ENCODE results near the gene TCEAL5.
A peak's percentile ranks its signal among the peaks of the same experiment; 100 is the strongest.

The TCEAL5 gene

DNA sequence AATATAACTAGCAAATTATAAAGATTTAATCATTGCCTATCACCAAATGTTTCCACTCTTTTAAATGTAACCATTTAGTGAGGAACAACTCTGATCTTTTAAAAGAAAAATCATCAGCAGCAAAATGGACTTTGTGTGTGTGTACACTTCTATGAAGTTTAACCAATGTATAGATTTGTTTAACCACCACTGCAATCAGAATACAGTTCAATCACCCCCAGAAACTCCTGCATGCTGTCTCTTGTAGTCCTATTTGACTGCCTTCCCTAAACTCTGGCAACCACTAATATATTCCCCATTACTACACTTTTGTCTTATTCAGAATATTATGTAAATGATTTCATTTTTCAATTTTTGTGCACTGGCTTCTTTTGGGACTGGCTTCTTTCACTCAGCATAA, 19.9 kb downstream of the TCEAL5 start:
- no peak for TF ChIP-seq CTCF (IDR thresholded peaks at IDR 0.05)
- no peaks in the 10 kb centered on the region for H3K27me3 Mint-ChIP-seq (ENCODE audit: low read depth, poor library complexity)
- H3K9me3 Mint-ChIP-seq, result peaks cover 10% of the 10 kb centered on the region
- peaks cover 18% of the 10 kb centered on the region for H3K36me3 Mint-ChIP-seq (ENCODE audit: low read depth)
- H3K4me1 Mint-ChIP-seq, result peaks cover 51% of the 10 kb centered on the region
- H3K4me3 Mint-ChIP-seq, result no peak overlapping the region
- H3K27ac Mint-ChIP-seq, result no peak overlapping the region
- DNase-seq, result no peak

DNA sequence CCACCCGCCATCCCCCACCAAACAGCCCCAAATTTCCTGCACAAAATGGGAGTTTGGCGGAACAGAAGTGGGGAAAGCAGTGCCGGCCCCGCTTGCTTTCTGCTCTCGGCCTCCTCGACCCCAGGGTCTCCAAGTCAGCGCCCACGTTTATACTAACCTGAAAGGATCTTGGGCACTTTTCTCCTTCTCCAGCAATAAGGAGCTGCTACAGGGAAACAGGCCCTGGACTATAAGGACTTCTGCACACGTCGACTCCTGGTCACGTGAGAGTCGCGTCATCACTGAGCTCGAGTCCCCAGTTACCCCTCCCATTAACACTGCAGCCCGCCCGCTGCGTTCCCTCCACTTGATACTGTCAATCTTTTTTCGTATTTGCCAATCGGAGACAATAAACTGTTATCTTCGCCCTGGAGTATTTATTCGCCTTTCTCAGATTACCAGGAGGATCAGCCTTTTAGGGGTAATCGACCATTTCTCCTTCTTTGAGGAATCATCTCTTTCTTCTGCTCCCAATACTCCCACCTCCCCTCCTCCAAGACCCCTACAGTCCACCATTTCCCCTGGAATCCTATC, 21.5 kb downstream of the TCEAL5 start, which contains the start of gene TCEAL8:
TSS of gene TCEAL8 (minus strand) at position 235 of the 573 bp plus-strand sequence. CDS start 1,176 bp downstream, outside the sequence.
- peak within 1 kb of the TSS; percentile 90 for H3K4me3 Mint-ChIP-seq
- DNase-seq, result peak; percentile 59
- TF ChIP-seq CTCF (IDR thresholded peaks at IDR 0.05), result no peak
- H3K27me3 Mint-ChIP-seq (ENCODE audit: low read depth, poor library complexity), result no peaks in the 10 kb centered on the region
- H3K36me3 Mint-ChIP-seq (ENCODE audit: low read depth), result peaks cover 18% of the 10 kb centered on the region
- peaks cover 10% of the 10 kb centered on the region for H3K9me3 Mint-ChIP-seq
- H3K4me1 Mint-ChIP-seq, result peaks cover 58% of the 10 kb centered on the region
- peak within 1 kb of the TSS; percentile 98 for H3K27ac Mint-ChIP-seq

GRCh38 chrX:103254171-103254824, 22.3 kb downstream of the TCEAL5 start:
- DNase-seq, result peak; percentile 71
- Mint-ChIP-seq H3K27ac (peak overlapping the region; percentile 98), H3K4me3 (peak overlapping the region; percentile 90), H3K9me3 (peaks cover 10% of the 10 kb centered on the region), H3K27me3 (ENCODE audit: low read depth, poor library complexity) (no peaks in the 10 kb centered on the region), H3K4me1 (peaks cover 58% of the 10 kb centered on the region), H3K36me3 (ENCODE audit: low read depth) (peaks cover 18% of the 10 kb centered on the region)
- no peak for TF ChIP-seq CTCF (IDR thresholded peaks at IDR 0.05)

DNA sequence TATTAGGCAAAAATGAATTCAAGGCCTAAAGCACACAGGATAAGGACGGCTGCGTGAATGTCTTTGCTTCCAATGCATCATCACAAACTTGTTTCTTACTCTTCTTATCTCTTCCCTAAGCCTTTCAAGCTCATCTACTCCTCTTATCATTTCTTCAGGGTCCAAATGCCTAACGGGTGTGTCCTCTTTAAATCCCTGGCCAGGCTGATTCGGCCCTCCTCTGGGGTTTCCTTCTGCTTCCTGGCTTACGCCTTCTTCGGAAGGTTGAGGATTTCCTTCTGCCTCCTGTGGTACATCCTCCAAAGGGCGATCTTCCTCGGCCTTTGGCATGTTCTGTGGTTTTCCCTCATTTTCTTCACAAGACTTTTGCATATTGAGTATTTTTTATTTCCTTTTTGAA, 22.9 kb downstream of the TCEAL5 start:
- Mint-ChIP-seq H3K27me3 (ENCODE audit: low read depth, poor library complexity) (no peaks in the 10 kb centered on the region), H3K36me3 (ENCODE audit: low read depth) (peaks cover 18% of the 10 kb centered on the region), H3K9me3 (peaks cover 10% of the 10 kb centered on the region), H3K4me3 (peak overlapping the region; percentile 90), H3K27ac (peak overlapping the region; percentile 98), H3K4me1 (peaks cover 58% of the 10 kb centered on the region)
- no peak for TF ChIP-seq CTCF (IDR thresholded peaks at IDR 0.05)
- no peak for DNase-seq

DNA sequence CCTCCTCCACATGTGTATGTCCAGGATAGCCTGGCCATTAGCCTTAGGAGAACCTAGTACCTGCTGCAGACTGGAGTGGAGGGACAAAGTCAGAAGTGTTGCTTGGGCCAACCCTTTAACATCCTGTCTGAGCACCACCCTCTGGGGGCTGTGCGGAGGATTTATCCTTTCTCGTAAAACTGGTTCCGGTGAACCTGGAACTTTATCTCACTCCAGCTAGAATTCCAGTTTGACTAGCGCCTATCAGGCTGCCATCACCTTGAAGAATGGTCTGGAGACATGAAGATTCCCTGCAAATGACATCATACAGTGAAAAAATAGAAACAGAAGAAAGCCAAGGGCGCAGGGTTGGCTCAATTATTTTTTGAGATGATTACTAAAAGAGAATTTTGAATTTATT, 25.6 kb downstream of the TCEAL5 start:
- Mint-ChIP-seq H3K4me1 (peaks cover 50% of the 10 kb centered on the region), H3K4me3 (no peak overlapping the region), H3K27ac (no peak overlapping the region), H3K36me3 (ENCODE audit: low read depth) (peaks cover 18% of the 10 kb centered on the region), H3K27me3 (ENCODE audit: low read depth, poor library complexity) (no peaks in the 10 kb centered on the region), H3K9me3 (peaks cover 18% of the 10 kb centered on the region)
- no peak for TF ChIP-seq CTCF (IDR thresholded peaks at IDR 0.05)
- no peak for DNase-seq

DNA sequence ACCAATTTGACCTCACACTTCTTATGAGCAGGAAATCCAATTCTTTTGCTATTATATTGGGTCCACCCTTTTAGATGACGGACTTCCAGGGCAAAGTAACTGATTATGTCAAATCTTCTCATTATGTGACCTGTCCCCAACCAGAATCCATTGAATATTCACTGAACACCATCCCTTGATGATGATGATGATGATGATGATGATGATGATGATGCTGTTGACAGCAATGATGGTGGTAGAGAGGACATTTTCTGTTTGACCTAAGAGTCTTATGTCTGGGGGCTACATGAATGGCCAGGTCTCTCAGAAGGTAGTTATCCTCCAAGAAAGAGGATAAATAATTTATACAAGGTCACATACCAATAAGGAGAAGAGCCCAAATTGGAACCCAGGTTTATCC, 26.7 kb downstream of the TCEAL5 start:
- Mint-ChIP-seq H3K27me3 (ENCODE audit: low read depth, poor library complexity) (no peaks in the 10 kb centered on the region), H3K9me3 (peaks cover 13% of the 10 kb centered on the region), H3K36me3 (ENCODE audit: low read depth) (peaks cover 18% of the 10 kb centered on the region), H3K27ac (no peak overlapping the region), H3K4me1 (peaks cover 38% of the 10 kb centered on the region), H3K4me3 (no peak overlapping the region)
- DNase-seq, result no peak
- TF ChIP-seq CTCF (IDR thresholded peaks at IDR 0.05), result no peak
